Endothelial cell of umbilical vein (primary cell): ENCODE data around the gene MRE11. TPM values are rescaled to one million over a fixed set of nuclear protein-coding genes. Genes with fewer than 3 reads are reported as not detected.
A peak's percentile ranks its signal among the peaks of the same experiment; 100 is the strongest.

ENCODE experiments used
- BruUV-seq: library from RNA; stranded (reverse); fragments of 400-500 nt; replicated peaks from 2 replicates; lab custom pipeline; 2021; lab: Mats Ljungman, UMichigan
- CTCF ChIA-PET: fragments of 300-600, 350-600 bp; sonication (Branson Sonifier 250); formaldehyde crosslinking; loops from one replicate; lab custom pipeline; 2021; ENCODE audit warnings: antibody characterized with exemption, inconsistent platforms; lab: Charles Lee
- POLR2A ChIA-PET: fragments of 300-600, 350-600 bp; sonication (Branson Sonifier 250); formaldehyde crosslinking; loops from one replicate; lab custom pipeline; 2021; ENCODE audit warnings: antibody characterized with exemption, inconsistent platforms; lab: Charles Lee
- DNase-seq: peaks from one replicate; pipeline ENCODE4 v3.0.0-alpha.2; 2011; ENCODE audit warnings: low read depth, low spot score
- FAIRE-seq: peaks from 2 replicates; lab custom pipeline; 2011; peaks lifted over from hg19 to GRCh38; lab: Jason Lieb, UNC
- H2AFZ ChIP-seq: 2 replicates; pipeline ENCODE4 v1.6.0; 2012; ENCODE audit warnings: low read depth, low read length, control low read depth, inconsistent platforms
- H3K27ac ChIP-seq: 2 replicates; pipeline ENCODE4 v1.5.1; 2011; ENCODE audit warnings: low read depth, mild to moderate bottlenecking, control low read depth, low read length, moderate library complexity; ENCODE audit not compliant: insufficient read depth
- H3K27me3 ChIP-seq, 2 experiments: 2 replicates each; pipeline versions ENCODE4 v1.6.0 to v1.6.1; 2011; ENCODE audit warnings: low read length in 2 of 2, mixed read lengths in 1 of 2; ENCODE audit not compliant: control insufficient read depth in 2 of 2, insufficient read depth in 2 of 2
- H3K36me3 ChIP-seq, 2 experiments: 2 replicates in 1 of 2; 3 replicates in 1 of 2; pipeline ENCODE4 v1.5.1; 2011; ENCODE audit warnings: low read length in 2 of 2, mild to moderate bottlenecking in 1 of 2, moderate library complexity in 1 of 2; ENCODE audit not compliant: control insufficient read depth in 2 of 2, insufficient read depth in 2 of 2; ENCODE audit errors: extremely low read depth in 1 of 2
- H3K4me1 ChIP-seq: 3 replicates; pipeline ENCODE4 v1.5.1; 2011; ENCODE audit warnings: mild to moderate bottlenecking, low read length; ENCODE audit not compliant: control insufficient read depth, insufficient read depth; ENCODE audit errors: extremely low read depth
- H3K4me2 ChIP-seq: 2 replicates; pipeline ENCODE4 v1.6.1; 2011; ENCODE audit warnings: low read length, control low read depth, mixed read lengths; ENCODE audit not compliant: insufficient read depth
- H3K4me3 ChIP-seq, 3 experiments: fragments of 200-600 bp in 1 of 3; sonication (generic), shearing (Covaris generic) in 1 of 3; replicated peaks in 1 of 3; 2 replicates each; pipeline ENCODE4 v1.5.1; 2011 to 2016; ENCODE audit warnings: control low read depth in 3 of 3, low read length in 3 of 3, mild to moderate bottlenecking in 2 of 3, inconsistent platforms in 1 of 3, low read depth in 1 of 3, moderate library complexity in 1 of 3; ENCODE audit not compliant: insufficient read depth in 1 of 3
- H3K79me2 ChIP-seq: 2 replicates; pipeline ENCODE4 v1.6.0; 2012; ENCODE audit warnings: low read length, inconsistent platforms; ENCODE audit not compliant: control insufficient read depth, insufficient read depth
- H3K9ac ChIP-seq: replicated peaks from 2 replicates; pipeline ENCODE3; 2011; ENCODE audit warnings: low read length, control low read depth; ENCODE audit not compliant: insufficient read depth; ENCODE audit errors: extremely low read depth
- H3K9me1 ChIP-seq: replicated peaks from 3 replicates; pipeline ENCODE4 v1.6.0; 2011; ENCODE audit warnings: mild to moderate bottlenecking, low read length; ENCODE audit not compliant: control insufficient read depth, insufficient read depth; ENCODE audit errors: extremely low read depth
- H3K9me3 ChIP-seq: replicated peaks from 2 replicates; pipeline ENCODE4 v1.5.1; 2012; ENCODE audit warnings: low read length, inconsistent platforms; ENCODE audit not compliant: control insufficient read depth, insufficient read depth
- H4K20me1 ChIP-seq: replicated peaks from 2 replicates; pipeline ENCODE3; 2011; ENCODE audit warnings: mild to moderate bottlenecking, low read length; ENCODE audit not compliant: control insufficient read depth, insufficient read depth; ENCODE audit errors: extremely low read depth
- FOS ChIP-seq: IDR thresholded peaks from 2 replicates; pipeline ENCODE4 v1.6.1; 2011; ENCODE audit warnings: mild to moderate bottlenecking, low read length, moderate library complexity, borderline replicate concordance; ENCODE audit not compliant: insufficient read depth
- GATA2 ChIP-seq: IDR thresholded peaks from 2 replicates; pipeline ENCODE4 v1.7.0; 2011; ENCODE audit warnings: low read depth, mild to moderate bottlenecking, moderate library complexity, mixed read lengths, low read length; ENCODE audit not compliant: insufficient read length, insufficient read depth
- JUN ChIP-seq: IDR thresholded peaks from 2 replicates; pipeline ENCODE4 v1.6.1; 2011; ENCODE audit warnings: borderline replicate concordance, low read depth; ENCODE audit not compliant: insufficient read length, insufficient read depth
- MYC ChIP-seq: IDR thresholded peaks from one replicate; pipeline ENCODE4 v1.6.1; 2011; ENCODE audit warnings: mild to moderate bottlenecking, low read depth, low read length
- dilution Hi-C: fragments of 300-500 bp; cut with MboI; formaldehyde crosslinking; loops from one replicate; pipeline ENCODE4 v1.15.0; 2019; ENCODE audit warnings: low sequenced_read_pairs; ENCODE audit not compliant: extremely low pct_ligation_motif_present
- intact Hi-C: fragments of 100-400 bp; cut with micrococcal nuclease; formaldehyde crosslinking; loops from one replicate; pipeline ENCODE4 v1.10.0; 2022
- polyA plus RNA-seq, 4 experiments: library from polyadenylated mRNA; depleted of rRNA in 3 of 4; stranded (reverse) in 3 of 4; unstranded in 1 of 4; fragments of >200 nt; gene quantifications; 2 replicates each; pipeline versions ENCODE4 v1.2.1 to v1.2.3, GENCODE V29; 2011 to 2012; ENCODE audit warnings: missing spikeins in 1 of 4
- total RNA-seq: library from RNA; stranded (reverse); gene quantifications from 2 replicates; pipeline ENCODE4 v1.2.3, GENCODE V29; 2021

MRE11 gene
- total and polyA plus RNA-seq, 2 donors (not counting 3 experiments of a cell fraction or from before 2014, with no cell fraction given): 4.5 to 22.0 TPM

GRCh38 chr11:94452988-94453387, 40.7 kb downstream of the MRE11 start:
- Histone ChIP-seq H3K9me1 (no peaks in the 10 kb centered on the region), H3K27me3 (no peaks in the 10 kb centered on the region), H3K4me3 (no peak overlapping the region), H2AFZ (no peak overlapping the region), H3K4me2 (no peak overlapping the region), H3K27ac (no peak overlapping the region), H4K20me1 (no peaks in the 10 kb centered on the region), H3K79me2 (no peaks in the 10 kb centered on the region), H3K4me1 (no peaks in the 10 kb centered on the region), H3K9me3 (no peaks in the 10 kb centered on the region), H3K36me3 (no peaks in the 10 kb centered on the region), H3K9ac (no peak overlapping the region)
- FAIRE-seq (no peak), DNase-seq (no peak)
- TF ChIP-seq MYC (no peak), JUN (no peak)
- dilution Hi-C loops: no loop called here
- CTCF ChIA-PET: no interaction called here
- intact Hi-C loops: no loop called here
- BruUV-seq: no TSS peak
- POLR2A ChIA-PET: no interaction called here

DNA sequence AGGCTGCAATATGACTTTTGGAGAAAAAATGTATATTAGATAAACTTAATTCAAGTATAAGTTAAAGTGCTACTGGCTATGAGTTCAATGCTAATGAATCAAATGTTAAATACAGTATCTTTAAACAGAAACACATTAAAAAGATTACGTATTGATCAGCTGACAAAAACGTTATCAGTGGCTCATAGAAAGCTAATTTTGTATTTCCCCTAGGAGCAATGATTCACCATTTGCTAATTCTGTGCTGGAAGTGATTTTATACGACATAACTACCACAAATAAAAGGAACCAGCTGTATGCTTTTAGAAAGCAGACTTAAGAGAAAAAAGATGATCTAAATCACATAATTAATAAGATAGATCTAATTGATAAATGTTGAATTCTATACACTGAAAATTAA, 43.6 kb downstream of the MRE11 start:
- Histone ChIP-seq H3K4me3 (no peak overlapping the region), H3K9me3 (no peaks in the 10 kb centered on the region), H3K4me2 (no peak overlapping the region), H3K27ac (no peak overlapping the region), H3K27me3 (no peaks in the 10 kb centered on the region), H3K4me1 (no peaks in the 10 kb centered on the region), H3K79me2 (no peaks in the 10 kb centered on the region), H3K36me3 (peaks cover 0 to 4% of the 10 kb centered on the region in 2 experiments), H3K9ac (no peak overlapping the region), H2AFZ (no peak overlapping the region), H3K9me1 (no peaks in the 10 kb centered on the region), H4K20me1 (no peaks in the 10 kb centered on the region)
- DNase-seq: peak; percentile 15
- ChIA-PET POLR2A (no interaction called here), CTCF (interaction anchor here (1.6 to 2.4 kb wide), 4 partner anchors 9 to 555 kb away, joined by 5 to 8 read pairs (median 7); no protein-coding TSS in a partner anchor)
- no peak for FAIRE-seq
- dilution Hi-C loops (no loop called here), intact Hi-C loops (no loop called here)
- BruUV-seq: no TSS peak
- TF ChIP-seq JUN (peak; percentile 66), FOS (peak; percentile 18), GATA2 (no peak)
